Liver (tissue), 9 donors: ENCODE data around the gene CPNE1. TPM values are rescaled to one million over a fixed set of nuclear protein-coding genes. Genes with fewer than 3 reads are reported as not detected.
A peak's percentile ranks its signal among the peaks of the same experiment; 100 is the strongest.

Source experiments
- DNase-seq: peaks from one replicate; pipeline ENCODE4 v3.0.0-alpha.2; 2017; ENCODE audit warnings: low spot score
- H3K27ac ChIP-seq, 2 donors: one replicate each; pipeline ENCODE4 v1.7.0; 2013; ENCODE audit warnings: inconsistent platforms in 2 of 2, low read length in 2 of 2, control low read depth in 1 of 2, low read depth in 1 of 2, mild to moderate bottlenecking in 1 of 2
- H3K27me3 ChIP-seq, 4 donors: one replicate each; pipeline versions ENCODE4 v1.6.1 to v1.7.0; 2013; ENCODE audit warnings: low read length in 3 of 4, inconsistent platforms in 1 of 4, mild to moderate bottlenecking in 1 of 4, moderate library complexity in 1 of 4; ENCODE audit not compliant: control insufficient read depth in 4 of 4, insufficient read depth in 4 of 4
- H3K36me3 ChIP-seq, 4 donors: one replicate each; pipeline versions ENCODE4 v1.6.1 to v1.7.0; 2013; ENCODE audit warnings: low read length in 3 of 4, mild to moderate bottlenecking in 3 of 4, low read depth in 1 of 4, moderate library complexity in 1 of 4; ENCODE audit not compliant: control insufficient read depth in 4 of 4, insufficient read depth in 3 of 4
- H3K4me1 ChIP-seq, 4 donors: one replicate each; pipeline versions ENCODE4 v1.6.1 to v1.7.0; 2013; ENCODE audit warnings: low read length in 3 of 4, mild to moderate bottlenecking in 3 of 4, moderate library complexity in 1 of 4; ENCODE audit not compliant: control insufficient read depth in 4 of 4, insufficient read depth in 4 of 4
- H3K4me3 ChIP-seq, 3 donors: one replicate each; pipeline versions ENCODE4 v1.6.1 to v1.7.0; 2013; ENCODE audit warnings: low read length in 3 of 3, control low read depth in 1 of 3, low read depth in 1 of 3, mild to moderate bottlenecking in 1 of 3
- H3K9ac ChIP-seq, 2 donors: one replicate each; pipeline ENCODE4 v1.7.0; 2013; ENCODE audit warnings: low read length in 2 of 2, mild to moderate bottlenecking in 2 of 2, moderate library complexity in 2 of 2, control low read depth in 1 of 2, low read depth in 1 of 2
- H3K9me3 ChIP-seq, 4 donors: one replicate each; pipeline versions ENCODE4 v1.6.1 to v1.7.0; 2013; ENCODE audit warnings: low read length in 3 of 4; ENCODE audit not compliant: control insufficient read depth in 4 of 4
- CTCF ChIP-seq: fragments of 150-350 bp; IDR thresholded peaks from 2 replicates; pipeline ENCODE4 v1.5.1; 2017; ENCODE audit warnings: improper control_type of control experiment, low read depth, low read length; ENCODE audit not compliant: missing input control
- EGR1 ChIP-seq, 2 donors: IDR thresholded peaks; 2 replicates each; pipeline ENCODE4 v1.6.1; 2016 to 2018; ENCODE audit warnings: antibody characterized with exemption in 2 of 2, low read depth in 2 of 2
- FOXA1 ChIP-seq: IDR thresholded peaks from 2 replicates; pipeline ENCODE4 v1.6.1; 2016; ENCODE audit warnings: antibody characterized with exemption
- FOXA2 ChIP-seq: IDR thresholded peaks from 2 replicates; pipeline ENCODE4 v1.6.1; 2016; ENCODE audit warnings: antibody characterized with exemption
- GABPA ChIP-seq, 2 donors: IDR thresholded peaks in 1 of 2; conservative IDR thresholded peaks in 1 of 2; 2 replicates each; pipeline ENCODE4 v1.6.1; 2016; ENCODE audit warnings: antibody characterized with exemption in 2 of 2, mild to moderate bottlenecking in 1 of 2, moderate library complexity in 1 of 2
- HNF4A ChIP-seq, 2 donors: conservative IDR thresholded peaks; 2 replicates each; pipeline ENCODE4 v1.6.1; 2016; ENCODE audit warnings: antibody characterized with exemption in 2 of 2, mild to moderate bottlenecking in 2 of 2
- HNF4G ChIP-seq: IDR thresholded peaks from 2 replicates; pipeline ENCODE4 v1.6.1; 2016; ENCODE audit warnings: antibody characterized with exemption
- JUND ChIP-seq, 2 donors: IDR thresholded peaks; 2 replicates each; pipeline ENCODE4 v1.6.1; 2016; ENCODE audit warnings: antibody characterized with exemption in 2 of 2
- NR2F2 ChIP-seq: IDR thresholded peaks from 2 replicates; pipeline ENCODE4 v1.6.1; 2016; ENCODE audit warnings: antibody characterized with exemption
- RAD21 ChIP-seq, 2 donors: IDR thresholded peaks; 2 replicates each; pipeline ENCODE4 v1.6.1; 2016; ENCODE audit warnings: antibody characterized with exemption in 2 of 2, mild to moderate bottlenecking in 2 of 2
- RXRA ChIP-seq, 2 donors: IDR thresholded peaks; 2 replicates each; pipeline ENCODE4 v1.6.1; 2017 to 2018; ENCODE audit warnings: antibody characterized with exemption in 2 of 2, mild to moderate bottlenecking in 1 of 2
- SP1 ChIP-seq: IDR thresholded peaks from 2 replicates; pipeline ENCODE4 v1.6.1; 2018; ENCODE audit warnings: antibody characterized with exemption, mild to moderate bottlenecking
- TAF1 ChIP-seq: conservative IDR thresholded peaks from 2 replicates; pipeline ENCODE4 v1.6.1; 2016; ENCODE audit warnings: antibody characterized with exemption, mild to moderate bottlenecking
- YY1 ChIP-seq: IDR thresholded peaks from 2 replicates; pipeline ENCODE4 v1.6.1; 2016; ENCODE audit warnings: antibody characterized with exemption, mild to moderate bottlenecking
- WGBS: extraction: QIAGEN DNeasy Blood & Tissue Kit; methylation state at CpG from one replicate; pipeline ENCODE4 v1.1.7; 2013; 5-methylcytosine and 5-hydroxymethylcytosine counted together
- polyA plus RNA-seq, 2 donors: library from polyadenylated mRNA; stranded (reverse) in 1 of 2; unstranded in 1 of 2; fragments of 200-250 nt in 1 of 2; fragments of >200 nt in 1 of 2; fragmentation: Nextera tagmentation in 1 of 2; extraction: Ambion mirVana in 1 of 2; gene quantifications; one replicate each; pipeline versions ENCODE4 v1.2.1 to v1.2.3, GENCODE V29; 2013 to 2015
- total RNA-seq, 2 donors: library from RNA; depleted of rRNA; stranded (reverse); fragments of >200 nt; gene quantifications; one replicate each; pipeline ENCODE4 v1.2.3, GENCODE V29; 2014
- TF ChIP-seq, protein P1 (sequence below): IDR thresholded peaks from 2 replicates; pipeline ENCODE4 v1.6.1; 2016; ENCODE audit warnings: antibody characterized with exemption
- TF ChIP-seq, protein P2 (sequence below): IDR thresholded peaks from 2 replicates; pipeline ENCODE4 v1.6.1; 2016; ENCODE audit warnings: antibody characterized with exemption
- TF ChIP-seq, protein P3 (sequence below): IDR thresholded peaks from 2 replicates; pipeline ENCODE4 v1.6.1; 2016; ENCODE audit warnings: antibody characterized with exemption
- TF ChIP-seq, protein P4 (sequence below): IDR thresholded peaks from 2 replicates; pipeline ENCODE4 v1.6.1; 2016; ENCODE audit warnings: antibody characterized with exemption, mild to moderate bottlenecking
- donor health status: healthy.
- donor health status: healthy.
- donor health status: healthy.
- donor health status: healthy.
- donor health status: healthy.

Gene CPNE1
- total and polyA plus RNA-seq, 4 donors: 25.5 to 55.4 (median 50.5) TPM

- H3K9me3 ChIP-seq: no peaks in the 10 kb centered on the region
- peak overlapping the region in 1 of 2 donors; percentile 48 for H3K9ac ChIP-seq
- no peak for DNase-seq
- H3K4me3 ChIP-seq: peak overlapping the region in 1 of 3 donors; percentile 69
- peaks cover 9 to 35% (median 30%) of the 10 kb centered on the region in 4 donors for H3K36me3 ChIP-seq
- TF ChIP-seq, protein P1, sequence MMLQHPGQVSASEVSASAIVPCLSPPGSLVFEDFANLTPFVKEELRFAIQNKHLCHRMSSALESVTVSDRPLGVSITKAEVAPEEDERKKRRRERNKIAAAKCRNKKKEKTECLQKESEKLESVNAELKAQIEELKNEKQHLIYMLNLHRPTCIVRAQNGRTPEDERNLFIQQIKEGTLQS: no peak
- TF ChIP-seq SP1 (no peak), RXRA (IDR thresholded peaks at IDR 0.05) (no peak), GABPA (IDR thresholded peaks at IDR 0.05 in 1 of 2, conservative IDR thresholded peaks at IDR 0.05 in 1 of 2) (no peak), JUND (IDR thresholded peaks at IDR 0.05) (no peak), CTCF (no peak), FOXA2 (no peak), HNF4A (conservative IDR thresholded peaks at IDR 0.05) (no peak), FOXA1 (no peak), RAD21 (IDR thresholded peaks at IDR 0.05) (no peak), EGR1 (IDR thresholded peaks at IDR 0.05; ENCODE audit: low read depth in 2 of 2) (no peak), YY1 (no peak), TAF1 (no peak), HNF4G (no peak), NR2F2 (no peak)
- TF ChIP-seq, protein P2, sequence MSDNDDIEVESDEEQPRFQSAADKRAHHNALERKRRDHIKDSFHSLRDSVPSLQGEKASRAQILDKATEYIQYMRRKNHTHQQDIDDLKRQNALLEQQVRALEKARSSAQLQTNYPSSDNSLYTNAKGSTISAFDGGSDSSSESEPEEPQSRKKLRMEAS: no peak
- TF ChIP-seq, protein P3, sequence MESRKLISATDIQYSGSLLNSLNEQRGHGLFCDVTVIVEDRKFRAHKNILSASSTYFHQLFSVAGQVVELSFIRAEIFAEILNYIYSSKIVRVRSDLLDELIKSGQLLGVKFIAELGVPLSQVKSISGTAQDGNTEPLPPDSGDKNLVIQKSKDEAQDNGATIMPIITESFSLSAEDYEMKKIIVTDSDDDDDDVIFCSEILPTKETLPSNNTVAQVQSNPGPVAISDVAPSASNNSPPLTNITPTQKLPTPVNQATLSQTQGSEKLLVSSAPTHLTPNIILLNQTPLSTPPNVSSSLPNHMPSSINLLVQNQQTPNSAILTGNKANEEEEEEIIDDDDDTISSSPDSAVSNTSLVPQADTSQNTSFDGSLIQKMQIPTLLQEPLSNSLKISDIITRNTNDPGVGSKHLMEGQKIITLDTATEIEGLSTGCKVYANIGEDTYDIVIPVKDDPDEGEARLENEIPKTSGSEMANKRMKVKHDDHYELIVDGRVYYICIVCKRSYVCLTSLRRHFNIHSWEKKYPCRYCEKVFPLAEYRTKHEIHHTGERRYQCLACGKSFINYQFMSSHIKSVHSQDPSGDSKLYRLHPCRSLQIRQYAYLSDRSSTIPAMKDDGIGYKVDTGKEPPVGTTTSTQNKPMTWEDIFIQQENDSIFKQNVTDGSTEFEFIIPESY: no peak
- TF ChIP-seq, protein P4, sequence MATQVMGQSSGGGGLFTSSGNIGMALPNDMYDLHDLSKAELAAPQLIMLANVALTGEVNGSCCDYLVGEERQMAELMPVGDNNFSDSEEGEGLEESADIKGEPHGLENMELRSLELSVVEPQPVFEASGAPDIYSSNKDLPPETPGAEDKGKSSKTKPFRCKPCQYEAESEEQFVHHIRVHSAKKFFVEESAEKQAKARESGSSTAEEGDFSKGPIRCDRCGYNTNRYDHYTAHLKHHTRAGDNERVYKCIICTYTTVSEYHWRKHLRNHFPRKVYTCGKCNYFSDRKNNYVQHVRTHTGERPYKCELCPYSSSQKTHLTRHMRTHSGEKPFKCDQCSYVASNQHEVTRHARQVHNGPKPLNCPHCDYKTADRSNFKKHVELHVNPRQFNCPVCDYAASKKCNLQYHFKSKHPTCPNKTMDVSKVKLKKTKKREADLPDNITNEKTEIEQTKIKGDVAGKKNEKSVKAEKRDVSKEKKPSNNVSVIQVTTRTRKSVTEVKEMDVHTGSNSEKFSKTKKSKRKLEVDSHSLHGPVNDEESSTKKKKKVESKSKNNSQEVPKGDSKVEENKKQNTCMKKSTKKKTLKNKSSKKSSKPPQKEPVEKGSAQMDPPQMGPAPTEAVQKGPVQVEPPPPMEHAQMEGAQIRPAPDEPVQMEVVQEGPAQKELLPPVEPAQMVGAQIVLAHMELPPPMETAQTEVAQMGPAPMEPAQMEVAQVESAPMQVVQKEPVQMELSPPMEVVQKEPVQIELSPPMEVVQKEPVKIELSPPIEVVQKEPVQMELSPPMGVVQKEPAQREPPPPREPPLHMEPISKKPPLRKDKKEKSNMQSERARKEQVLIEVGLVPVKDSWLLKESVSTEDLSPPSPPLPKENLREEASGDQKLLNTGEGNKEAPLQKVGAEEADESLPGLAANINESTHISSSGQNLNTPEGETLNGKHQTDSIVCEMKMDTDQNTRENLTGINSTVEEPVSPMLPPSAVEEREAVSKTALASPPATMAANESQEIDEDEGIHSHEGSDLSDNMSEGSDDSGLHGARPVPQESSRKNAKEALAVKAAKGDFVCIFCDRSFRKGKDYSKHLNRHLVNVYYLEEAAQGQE: no peak
- 94% methylated on average over 7 of the region's 7 CpGs for WGBS
- H3K27me3 ChIP-seq: no peaks in the 10 kb centered on the region
- H3K27ac ChIP-seq: no peak overlapping the region
- peaks cover 0 to 36% (median 23%) of the 10 kb centered on the region in 4 donors for H3K4me1 ChIP-seq
These were observed 36.0 kb upstream of the CPNE1 start for GRCh38 chr20:35700625-35701148.
